ENCODE results near the gene RAB4A.

DNA sequence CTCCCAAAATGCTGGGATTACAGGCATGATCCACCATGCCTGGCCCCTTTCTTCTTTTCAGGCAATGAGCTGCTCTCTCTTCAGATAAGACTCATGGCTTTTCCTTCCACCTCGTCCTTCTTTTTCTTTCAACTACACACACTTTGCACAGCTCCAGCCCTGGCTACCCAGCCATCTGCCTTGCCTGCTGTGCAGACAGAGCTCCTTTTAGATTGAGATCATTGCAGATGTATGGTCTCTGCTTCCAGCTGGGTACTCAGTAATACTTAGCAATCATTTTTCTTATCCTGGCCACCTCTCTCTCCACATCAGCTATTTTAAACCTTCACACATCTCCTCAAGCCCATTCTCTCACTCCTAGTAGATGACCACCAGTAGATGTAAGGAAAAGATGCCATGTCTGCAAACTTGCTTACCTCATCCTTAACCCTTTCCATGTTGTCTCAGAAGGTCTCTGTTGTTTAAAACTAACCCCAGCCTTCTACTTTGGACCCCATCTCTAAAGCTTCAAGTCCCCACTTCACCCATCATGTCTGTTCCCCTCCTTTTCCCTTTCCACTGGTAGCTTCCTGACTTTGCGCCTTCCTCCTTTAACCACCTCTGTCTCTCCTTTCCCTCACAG, 7.3 kb downstream of the RAB4A start:
- TF ChIP-seq, protein P1, sequence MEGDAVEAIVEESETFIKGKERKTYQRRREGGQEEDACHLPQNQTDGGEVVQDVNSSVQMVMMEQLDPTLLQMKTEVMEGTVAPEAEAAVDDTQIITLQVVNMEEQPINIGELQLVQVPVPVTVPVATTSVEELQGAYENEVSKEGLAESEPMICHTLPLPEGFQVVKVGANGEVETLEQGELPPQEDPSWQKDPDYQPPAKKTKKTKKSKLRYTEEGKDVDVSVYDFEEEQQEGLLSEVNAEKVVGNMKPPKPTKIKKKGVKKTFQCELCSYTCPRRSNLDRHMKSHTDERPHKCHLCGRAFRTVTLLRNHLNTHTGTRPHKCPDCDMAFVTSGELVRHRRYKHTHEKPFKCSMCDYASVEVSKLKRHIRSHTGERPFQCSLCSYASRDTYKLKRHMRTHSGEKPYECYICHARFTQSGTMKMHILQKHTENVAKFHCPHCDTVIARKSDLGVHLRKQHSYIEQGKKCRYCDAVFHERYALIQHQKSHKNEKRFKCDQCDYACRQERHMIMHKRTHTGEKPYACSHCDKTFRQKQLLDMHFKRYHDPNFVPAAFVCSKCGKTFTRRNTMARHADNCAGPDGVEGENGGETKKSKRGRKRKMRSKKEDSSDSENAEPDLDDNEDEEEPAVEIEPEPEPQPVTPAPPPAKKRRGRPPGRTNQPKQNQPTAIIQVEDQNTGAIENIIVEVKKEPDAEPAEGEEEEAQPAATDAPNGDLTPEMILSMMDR (IDR thresholded peaks at IDR 0.05; ENCODE audit: low read depth, low read length) = no peak
- no peak for TF ChIP-seq EZH2phosphoT487 (IDR thresholded peaks at IDR 0.05; ENCODE audit: low read depth)
